ENCODE data around the gene SH3RF3.

The SH3RF3 gene

DNA sequence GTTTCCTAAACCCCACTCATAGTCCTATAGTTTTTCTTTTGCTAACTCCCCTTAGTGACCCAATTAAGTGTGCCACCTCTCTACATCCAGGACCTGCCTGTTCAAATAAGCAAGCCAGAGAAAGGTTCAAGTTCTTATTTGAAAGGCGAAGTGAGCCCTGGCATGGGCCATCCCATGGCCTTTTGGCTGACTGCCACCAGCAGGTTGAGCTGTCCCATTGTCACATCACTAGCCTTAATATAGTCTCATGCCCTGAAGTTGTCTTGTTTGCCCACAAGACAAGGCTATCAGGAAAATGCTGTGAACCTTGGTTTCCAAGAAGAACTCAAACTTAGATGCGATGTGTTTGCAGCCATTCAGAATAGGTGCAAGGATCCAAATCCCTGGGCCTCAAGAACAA, 158.8 kb downstream of the SH3RF3 start:
- no peak for DNase-seq (ENCODE audit: low spot score in 2 of 2)
- in situ Hi-C loops (cut with MboI; ENCODE audit: low sequenced_read_pairs) = no loop called here
- no peaks in the 10 kb centered on the region for H3K9me3 ChIP-seq
- H3K36me3 ChIP-seq (replicated peaks) = no peaks in the 10 kb centered on the region
- H3K4me1 ChIP-seq = no peaks in the 10 kb centered on the region
- H3K27me3 ChIP-seq (ENCODE audit: low read depth) = peaks cover 3% of the 10 kb centered on the region; the same call in 1 of the 2 replicates
- no peak overlapping the region for H3K4me3 ChIP-seq

- in situ Hi-C loops (cut with MboI; ENCODE audit: low sequenced_read_pairs) = no loop called here
- Histone ChIP-seq H3K27me3 (ENCODE audit: low read depth) (peaks cover 3% of the 10 kb centered on the region; the same call in 1 of the 2 replicates), H3K4me3 (no peak overlapping the region), H3K4me1 (no peaks in the 10 kb centered on the region), H3K9me3 (no peaks in the 10 kb centered on the region), H3K36me3 (replicated peaks) (no peaks in the 10 kb centered on the region)
- no peak for DNase-seq (ENCODE audit: low spot score in 2 of 2)
Observed at GRCh38 chr2:109288544-109289368, 159.8 kb downstream of the SH3RF3 start.

DNA sequence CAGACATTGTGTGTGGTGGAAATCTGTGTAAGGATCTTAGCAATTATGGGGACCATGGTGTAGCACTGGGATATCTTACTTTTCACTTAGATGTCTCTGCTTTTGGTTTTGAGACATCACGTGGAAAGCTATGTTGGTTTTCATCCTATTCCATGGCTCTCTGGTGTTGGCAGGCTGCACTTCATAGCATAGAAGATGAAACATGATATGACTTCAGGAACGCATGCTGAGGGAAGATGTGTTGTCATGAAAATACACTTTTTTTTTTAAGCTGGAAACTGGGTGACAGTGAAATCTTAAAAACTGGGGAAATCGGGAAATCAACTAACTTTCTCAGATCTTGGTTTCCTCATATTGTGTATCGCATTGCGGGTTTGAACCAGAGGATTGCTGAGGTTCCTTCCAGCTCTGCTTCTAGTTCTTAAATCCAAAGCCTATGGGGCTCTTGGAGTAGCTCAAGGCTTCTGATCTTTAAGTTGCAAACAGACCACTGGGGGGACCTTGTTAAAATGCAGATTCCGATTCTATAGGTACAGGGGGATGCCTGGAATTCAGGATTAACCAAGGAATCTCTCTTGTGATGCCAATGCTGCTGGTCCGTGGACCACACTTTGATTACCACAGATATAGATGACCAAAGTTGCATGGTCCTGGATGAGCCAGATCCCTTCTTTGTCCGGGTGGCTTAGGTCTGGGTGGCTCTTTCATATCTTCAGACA, 160.7 kb downstream of the SH3RF3 start:
- in situ Hi-C loops (cut with MboI; ENCODE audit: low sequenced_read_pairs) = no loop called here
- H3K4me3 ChIP-seq = no peak overlapping the region

DNA sequence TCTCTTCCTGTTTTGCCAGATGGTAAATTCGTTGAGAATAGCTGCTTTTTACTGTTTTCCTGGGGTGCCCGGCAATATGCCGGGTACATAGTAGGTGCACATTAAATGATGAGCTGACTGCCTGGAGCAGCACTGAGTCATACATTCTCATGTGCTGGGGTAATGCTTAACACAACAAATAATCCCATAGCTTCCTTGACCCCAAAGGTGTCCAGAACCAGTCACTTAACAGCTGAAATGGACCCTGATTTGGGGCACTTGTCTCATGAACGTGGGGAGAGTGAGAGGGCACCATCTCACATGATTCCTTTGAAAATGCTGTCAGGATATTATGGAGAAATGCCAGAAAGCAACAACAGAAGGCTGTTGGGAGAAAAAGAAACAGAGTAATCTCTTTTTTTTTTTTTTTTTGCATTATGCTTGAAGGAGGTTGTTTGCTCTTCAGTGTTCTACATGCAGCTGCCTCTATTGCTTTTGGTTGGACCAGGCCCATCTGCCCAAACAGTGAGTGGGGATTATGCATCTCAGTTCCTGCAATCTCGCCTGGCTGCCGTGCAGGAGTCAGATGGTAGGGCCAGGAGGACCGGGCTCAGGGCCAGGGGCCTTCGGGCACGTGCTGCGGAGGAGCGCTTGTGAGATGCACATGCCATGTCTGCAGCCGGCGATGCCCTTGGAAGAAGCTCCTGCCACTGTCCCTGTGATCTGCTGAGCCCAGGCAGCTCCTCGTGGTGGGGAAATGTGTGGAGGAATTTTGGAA, 162.1 kb downstream of the SH3RF3 start:
- no peak for DNase-seq (ENCODE audit: low spot score in 2 of 2)
- Histone ChIP-seq H3K4me1 (no peaks in the 10 kb centered on the region), H3K36me3 (replicated peaks) (no peaks in the 10 kb centered on the region), H3K4me3 (no peak overlapping the region), H3K27me3 (ENCODE audit: low read depth) (peaks cover 3% of the 10 kb centered on the region; the same call in 1 of the 2 replicates), H3K9me3 (no peaks in the 10 kb centered on the region)
- in situ Hi-C loops (cut with MboI; ENCODE audit: low sequenced_read_pairs) = no loop called here

More for the DNA sequence above, 160.7 kb downstream of the SH3RF3 start:
- H3K4me1 ChIP-seq = no peaks in the 10 kb centered on the region
- no peaks in the 10 kb centered on the region for H3K9me3 ChIP-seq
- no peaks in the 10 kb centered on the region for H3K36me3 ChIP-seq (replicated peaks)
- H3K27me3 ChIP-seq (ENCODE audit: low read depth) = peaks cover 3% of the 10 kb centered on the region; the same call in 1 of the 2 replicates
- no peak for DNase-seq (ENCODE audit: low spot score in 2 of 2)

DNA sequence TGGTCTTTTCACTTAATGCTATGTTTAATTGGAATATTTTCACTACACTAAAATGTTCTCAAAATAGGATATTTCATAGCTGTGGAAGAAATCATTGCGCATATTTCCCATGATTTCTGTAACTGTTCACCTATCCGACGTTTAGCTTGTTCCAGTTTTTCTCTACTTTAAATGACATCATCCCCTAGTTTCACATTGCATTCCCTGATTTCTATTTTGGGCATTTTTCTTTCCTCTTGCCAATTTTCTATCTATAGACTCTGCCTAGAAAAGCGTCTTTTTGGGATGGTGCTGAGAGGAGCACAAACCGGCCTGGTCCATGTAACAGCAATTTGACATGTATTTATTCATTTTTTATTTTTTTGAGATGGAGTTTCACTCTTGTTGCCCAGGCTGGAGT, 163.4 kb downstream of the SH3RF3 start:
- no peaks in the 10 kb centered on the region for H3K9me3 ChIP-seq
- no peak for DNase-seq (ENCODE audit: low spot score in 2 of 2)
- H3K4me3 ChIP-seq = no peak overlapping the region
- H3K36me3 ChIP-seq (replicated peaks) = no peaks in the 10 kb centered on the region
- H3K27me3 ChIP-seq (ENCODE audit: low read depth) = peaks cover 3% of the 10 kb centered on the region; the same call in 1 of the 2 replicates
- in situ Hi-C loops (cut with MboI; ENCODE audit: low sequenced_read_pairs) = no loop called here
- H3K4me1 ChIP-seq = no peaks in the 10 kb centered on the region

DNA sequence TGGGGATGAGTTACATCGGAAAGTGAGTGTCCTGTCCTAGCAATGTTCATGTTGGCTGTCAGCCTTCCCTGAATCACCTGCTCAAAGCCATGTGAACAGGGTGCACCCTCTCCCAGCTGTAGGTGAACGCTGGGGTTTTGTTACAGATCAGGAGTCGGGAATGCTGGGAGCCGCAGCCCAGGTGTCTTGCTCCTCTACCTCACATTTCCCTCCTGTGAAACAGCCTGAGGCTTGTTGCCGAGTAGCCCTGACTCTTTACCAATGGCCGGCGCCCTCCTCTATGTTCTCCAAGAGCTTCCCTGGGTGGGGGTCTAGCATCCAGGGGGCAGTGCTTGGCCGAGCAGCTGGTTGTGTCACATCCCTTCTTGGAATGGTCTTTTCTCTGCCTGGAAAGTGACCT, 164.7 kb downstream of the SH3RF3 start:
- no peaks in the 10 kb centered on the region for H3K4me1 ChIP-seq
- H3K36me3 ChIP-seq (replicated peaks) = no peaks in the 10 kb centered on the region
- peaks cover 3% of the 10 kb centered on the region; the same call in 1 of the 2 replicates for H3K27me3 ChIP-seq (ENCODE audit: low read depth)
- DNase-seq (ENCODE audit: low spot score in 2 of 2) = no peak
- in situ Hi-C loops (cut with MboI; ENCODE audit: low sequenced_read_pairs) = no loop called here
- H3K9me3 ChIP-seq = no peaks in the 10 kb centered on the region
- H3K4me3 ChIP-seq = no peak overlapping the region

DNA sequence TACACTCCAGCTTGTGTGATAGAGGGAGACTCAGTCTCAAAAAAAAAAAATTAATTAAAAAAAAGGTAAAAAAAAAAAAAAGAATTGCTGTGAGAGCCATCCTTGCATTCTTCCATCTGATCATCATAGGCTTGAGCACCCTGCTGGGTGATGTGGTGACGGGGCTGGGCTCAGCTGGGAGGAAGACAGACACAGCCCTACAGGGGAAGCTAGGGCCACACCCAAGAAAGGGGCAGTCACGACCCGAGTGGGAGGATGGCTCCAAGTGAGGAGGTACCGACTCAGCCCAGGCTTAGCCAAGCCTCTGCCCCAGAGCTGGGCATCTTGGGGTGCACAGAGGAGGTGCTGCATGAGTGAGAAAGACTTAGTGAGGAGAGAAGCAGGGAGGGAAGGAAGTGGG, 165.5 kb downstream of the SH3RF3 start:
- in situ Hi-C loops (cut with MboI; ENCODE audit: low sequenced_read_pairs) = no loop called here
- H3K27me3 ChIP-seq (ENCODE audit: low read depth) = peaks cover 3% of the 10 kb centered on the region; the same call in 1 of the 2 replicates
- no peaks in the 10 kb centered on the region for H3K9me3 ChIP-seq
- no peak overlapping the region for H3K4me3 ChIP-seq
- H3K4me1 ChIP-seq = no peaks in the 10 kb centered on the region
- DNase-seq (ENCODE audit: low spot score in 2 of 2) = no peak
- H3K36me3 ChIP-seq (replicated peaks) = no peaks in the 10 kb centered on the region

DNA sequence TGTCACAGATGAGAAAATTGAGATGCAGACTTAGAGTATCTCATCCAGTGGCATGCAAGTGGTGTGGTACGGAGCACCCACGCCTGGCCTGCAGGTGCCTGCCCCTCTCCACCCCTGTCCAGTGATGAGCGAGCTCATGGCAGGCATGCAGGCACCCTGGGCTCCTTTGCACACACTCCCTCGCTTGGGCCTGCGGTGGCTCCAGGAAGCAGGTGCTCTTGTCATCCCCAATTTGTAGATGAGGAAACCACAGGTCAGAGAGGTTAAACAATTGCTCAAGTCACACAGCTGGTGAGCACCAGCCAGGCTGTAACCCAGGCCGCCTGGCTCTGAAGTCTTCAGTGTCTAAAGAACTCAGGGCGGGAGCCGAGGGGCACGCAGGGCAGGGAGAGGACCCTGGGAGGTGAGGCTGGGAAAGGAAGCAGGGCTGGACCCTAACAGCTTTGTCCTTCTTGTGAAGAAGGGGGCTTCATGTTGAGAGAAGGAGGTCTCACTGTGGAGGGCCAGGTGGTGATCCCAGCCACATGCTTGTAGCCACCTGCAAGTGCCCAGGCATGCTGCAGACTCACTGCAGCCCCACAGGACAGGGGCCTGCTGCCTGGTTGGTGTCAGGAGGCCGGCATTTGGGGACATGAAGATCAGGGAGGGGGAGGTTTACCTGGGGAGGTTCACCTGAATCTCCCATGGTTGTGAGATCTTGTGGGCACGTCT, 166.2 kb downstream of the SH3RF3 start:
- no peak overlapping the region for H3K4me3 ChIP-seq
- no peaks in the 10 kb centered on the region for H3K4me1 ChIP-seq
- H3K27me3 ChIP-seq (ENCODE audit: low read depth) = peaks cover 3% of the 10 kb centered on the region; the same call in 1 of the 2 replicates
- no peaks in the 10 kb centered on the region for H3K9me3 ChIP-seq
- in situ Hi-C loops (cut with MboI; ENCODE audit: low sequenced_read_pairs) = no loop called here
- no peaks in the 10 kb centered on the region for H3K36me3 ChIP-seq (replicated peaks)
- no peak for DNase-seq (ENCODE audit: low spot score in 2 of 2)

DNA sequence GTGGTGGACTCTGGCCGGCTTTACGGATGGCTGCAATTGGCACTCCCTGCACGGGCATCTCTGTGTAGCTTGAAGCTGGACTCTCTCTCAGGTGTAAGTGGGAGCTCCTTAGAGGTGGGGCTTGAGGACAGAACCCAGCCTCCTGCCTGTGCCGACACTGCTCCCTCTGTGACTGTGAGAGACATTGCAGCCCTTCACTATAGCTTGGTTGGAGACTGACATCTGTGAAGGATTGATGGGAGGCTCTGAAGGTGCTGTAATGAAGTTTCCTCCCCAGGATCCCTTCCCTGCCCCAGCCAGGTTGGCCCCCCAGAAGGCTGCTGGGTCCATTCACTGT, 166.7 kb downstream of the SH3RF3 start:
- H3K4me1 ChIP-seq = no peaks in the 10 kb centered on the region
- H3K27me3 ChIP-seq (ENCODE audit: low read depth) = peaks cover 3% of the 10 kb centered on the region; the same call in 1 of the 2 replicates
- H3K4me3 ChIP-seq = no peak overlapping the region
- in situ Hi-C loops (cut with MboI; ENCODE audit: low sequenced_read_pairs) = no loop called here
- no peaks in the 10 kb centered on the region for H3K36me3 ChIP-seq (replicated peaks)
- no peaks in the 10 kb centered on the region for H3K9me3 ChIP-seq
- no peak for DNase-seq (ENCODE audit: low spot score in 2 of 2)

- Histone ChIP-seq H3K27me3 (ENCODE audit: low read depth) (no peaks in the 10 kb centered on the region), H3K9me3 (no peaks in the 10 kb centered on the region), H3K36me3 (replicated peaks) (no peaks in the 10 kb centered on the region), H3K4me3 (no peak overlapping the region), H3K4me1 (no peaks in the 10 kb centered on the region)
- in situ Hi-C loops (cut with MboI; ENCODE audit: low sequenced_read_pairs) = no loop called here
- no peak for DNase-seq (ENCODE audit: low spot score in 2 of 2)
Observed at GRCh38 chr2:109297566-109298490, 168.8 kb downstream of the SH3RF3 start.

DNA sequence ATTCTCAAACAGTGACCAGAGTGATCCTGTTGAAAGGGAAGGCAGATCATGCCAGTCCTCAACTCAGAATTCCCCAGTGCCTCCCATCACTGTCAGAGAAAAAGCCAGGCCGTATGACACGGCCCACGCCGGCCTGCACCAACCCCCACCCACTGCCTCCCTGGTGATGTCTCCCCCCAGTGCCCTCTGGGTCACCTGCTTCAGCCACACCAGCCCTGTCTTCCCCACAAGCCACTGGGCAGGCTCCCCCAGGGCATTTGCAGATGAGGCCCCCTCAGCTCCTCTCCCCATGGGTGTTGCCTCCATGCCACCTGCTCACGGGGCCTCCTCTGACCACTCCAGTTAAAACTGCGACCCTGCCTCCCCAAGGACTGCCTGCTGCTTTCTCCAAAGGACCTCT, 169.8 kb downstream of the SH3RF3 start:
- Histone ChIP-seq H3K4me1 (no peaks in the 10 kb centered on the region), H3K4me3 (no peak overlapping the region), H3K9me3 (no peaks in the 10 kb centered on the region), H3K27me3 (ENCODE audit: low read depth) (no peaks in the 10 kb centered on the region), H3K36me3 (replicated peaks) (no peaks in the 10 kb centered on the region)
- DNase-seq (ENCODE audit: low spot score in 2 of 2) = no peak
- in situ Hi-C loops (cut with MboI; ENCODE audit: low sequenced_read_pairs) = no loop called here

DNA sequence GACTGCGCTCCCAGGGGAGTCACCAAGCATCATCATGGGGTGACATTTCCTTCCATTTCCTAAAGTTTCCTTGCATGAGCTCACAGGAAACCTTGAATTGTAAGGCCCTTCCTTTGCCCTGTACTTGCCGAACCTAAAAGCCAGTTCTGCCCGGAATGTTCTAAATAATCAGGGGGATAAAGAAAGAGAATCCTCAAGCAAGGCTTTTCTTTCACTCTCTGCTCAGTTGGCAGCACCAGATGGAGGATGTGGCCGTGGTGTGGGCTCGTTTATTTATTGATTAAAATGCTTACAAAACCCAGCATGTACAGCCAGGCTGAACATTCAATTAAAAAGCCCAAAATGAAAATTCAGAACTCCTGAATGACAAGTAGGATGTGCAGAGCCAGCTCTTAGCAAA, 170.5 kb downstream of the SH3RF3 start:
- Histone ChIP-seq H3K27me3 (ENCODE audit: low read depth) (no peaks in the 10 kb centered on the region), H3K36me3 (replicated peaks) (no peaks in the 10 kb centered on the region), H3K4me1 (no peaks in the 10 kb centered on the region), H3K9me3 (no peaks in the 10 kb centered on the region), H3K4me3 (no peak overlapping the region)
- in situ Hi-C loops (cut with MboI; ENCODE audit: low sequenced_read_pairs) = no loop called here
- no peak for DNase-seq (ENCODE audit: low spot score in 2 of 2)

Measured in HAP-1 (cell line).